ENCODE data around the gene TSPO. TPM values are rescaled to one million over a fixed set of nuclear protein-coding genes. Genes with fewer than 3 reads are reported as not detected.
"Not testable (repeated sequence)": the region's sequence is repeated elsewhere in the genome, so short reads cannot be mapped to it uniquely, and the experiment has no call there.

The TSPO gene
- total RNA-seq (ENCODE audit: low replicate concordance): 1.6 and 9.9 TPM in 2 replicates

DNA sequence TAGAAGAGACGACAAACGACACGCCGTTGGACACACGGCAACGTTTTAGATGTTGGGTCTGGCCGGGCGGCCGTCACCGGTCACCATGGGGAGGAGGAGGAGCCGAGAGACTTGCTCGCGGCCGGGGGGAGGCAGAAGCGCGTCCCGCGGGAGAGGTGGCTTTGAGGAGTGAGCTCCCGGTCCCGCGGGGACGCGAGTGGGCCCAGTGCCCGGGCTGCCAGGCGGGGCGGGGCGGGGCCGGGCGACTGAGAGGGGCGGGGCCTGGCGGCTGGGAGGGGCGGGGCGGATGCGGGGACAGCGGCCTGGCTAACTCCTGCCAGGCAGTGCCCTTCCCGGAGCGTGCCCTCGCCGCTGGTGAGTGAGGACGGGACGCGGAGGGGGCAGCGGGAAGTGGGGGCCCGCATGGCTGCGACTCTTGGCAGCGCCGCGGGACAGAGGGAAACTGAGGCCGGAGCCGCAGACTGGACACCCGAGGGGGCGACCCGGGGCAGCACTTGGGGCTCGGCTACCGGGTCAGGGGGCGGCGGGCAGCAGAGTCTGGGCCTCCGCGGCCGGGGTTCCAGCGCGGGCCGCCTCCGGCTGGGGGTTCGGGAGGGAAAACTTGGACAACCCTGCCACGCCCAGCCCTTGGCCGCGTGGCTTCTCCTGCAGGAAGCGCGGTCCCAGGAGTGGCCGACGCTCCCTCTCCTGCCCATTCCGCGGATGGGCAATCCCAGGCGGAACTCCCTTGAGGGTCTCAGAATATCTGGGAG is at the start of gene TSPO:
TSS of gene TSPO (plus strand) at position 309 of the 752 bp plus-strand sequence. CDS start 7,680 bp downstream, outside the sequence.
- no peak within 1 kb of the TSS for H3K9ac ChIP-seq
- Mint-ChIP-seq H3K27ac (peak within 1 kb of the TSS; percentile 57), H3K4me3 (peak within 1 kb of the TSS; percentile 86), H3K9me3 (no peaks in the 10 kb centered on the region), H3K36me3 (no peaks in the 10 kb centered on the region), H3K27me3 (ENCODE audit: insufficient read depth, low read depth) (peaks cover 4% of the 10 kb centered on the region), H3K4me1 (peaks cover 6% of the 10 kb centered on the region)
- no peaks in the 10 kb centered on the region for H4K20me1 ChIP-seq (ENCODE audit: low read depth)
- no peak for TF ChIP-seq CTCF (IDR thresholded peaks at IDR 0.05)
- TF ChIP-seq EZH2 (IDR thresholded peaks at IDR 0.05): peak; percentile 40
- H2AFZ ChIP-seq (replicated peaks): peak within 1 kb of the TSS; percentile 84
- peaks cover 39% of the 10 kb centered on the region for H3K27me3 ChIP-seq
- H3K4me2 ChIP-seq: peak within 1 kb of the TSS; percentile 80
- no peak within 1 kb of the TSS for H3K27ac ChIP-seq
- peaks cover 4% of the 10 kb centered on the region for H3F3A ChIP-seq (ENCODE audit: low read depth)
- peak within 1 kb of the TSS; percentile 54 for H3K4me3 ChIP-seq
- H3K9me3 ChIP-seq (ENCODE audit: low read depth): no peaks in the 10 kb centered on the region
- no peaks in the 10 kb centered on the region for H3K36me3 ChIP-seq
- peaks cover 13% of the 10 kb centered on the region for H3K4me1 ChIP-seq
- H3K79me2 ChIP-seq (ENCODE audit: low read depth): no peaks in the 10 kb centered on the region
- peak; percentile 54 for DNase-seq (ENCODE audit: low spot score)

DNA sequence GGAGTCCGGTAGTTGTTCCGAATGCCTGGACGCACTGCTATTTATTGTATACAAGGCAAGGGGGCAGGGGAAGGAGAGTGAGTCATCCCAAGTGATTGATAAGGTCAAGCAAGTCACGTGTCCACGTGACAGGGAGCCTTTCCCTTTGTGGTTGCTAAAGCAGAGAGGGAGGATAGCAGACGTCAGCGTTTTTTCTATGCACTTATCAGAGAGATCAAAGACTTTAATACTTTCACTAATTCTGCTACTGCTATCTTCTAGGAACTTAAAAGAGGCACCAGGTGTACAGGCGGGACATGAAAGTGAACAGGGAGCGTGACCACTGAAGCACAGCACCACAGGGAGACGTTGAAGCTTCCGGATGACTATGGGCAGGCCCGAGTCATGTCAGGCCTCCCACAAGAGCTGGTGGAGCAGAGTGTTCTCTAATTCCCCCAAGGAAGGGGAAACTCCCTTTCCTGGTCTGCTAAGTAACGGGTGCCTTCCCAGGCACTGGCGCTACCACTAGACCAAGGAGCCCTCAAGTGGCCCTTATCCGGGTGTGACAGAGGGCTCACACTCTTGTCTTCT is 47.2 kb upstream of the TSPO start:
- Mint-ChIP-seq H3K27ac (peak overlapping the region; percentile 74), H3K4me1 (peaks cover 25% of the 10 kb centered on the region), H3K27me3 (ENCODE audit: insufficient read depth, low read depth) (peaks cover 13% of the 10 kb centered on the region), H3K4me3 (peak overlapping the region; percentile 3)
- H3K79me2 ChIP-seq (ENCODE audit: low read depth); H3F3A ChIP-seq (ENCODE audit: low read depth); H3K4me2 ChIP-seq; H3K36me3 ChIP-seq; H3K4me1 ChIP-seq; H3K9me3 ChIP-seq (ENCODE audit: low read depth); H3K9me3 Mint-ChIP-seq; H4K20me1 ChIP-seq (ENCODE audit: low read depth); H3K36me3 Mint-ChIP-seq; H3K4me3 ChIP-seq; H3K9ac ChIP-seq; H3K27ac ChIP-seq: not testable (repeated sequence)
- DNase-seq (ENCODE audit: low spot score): peak; percentile 49
- peaks cover 13% of the 10 kb centered on the region for H3K27me3 ChIP-seq
- H2AFZ ChIP-seq (replicated peaks): peak overlapping the region; percentile 69

DNA sequence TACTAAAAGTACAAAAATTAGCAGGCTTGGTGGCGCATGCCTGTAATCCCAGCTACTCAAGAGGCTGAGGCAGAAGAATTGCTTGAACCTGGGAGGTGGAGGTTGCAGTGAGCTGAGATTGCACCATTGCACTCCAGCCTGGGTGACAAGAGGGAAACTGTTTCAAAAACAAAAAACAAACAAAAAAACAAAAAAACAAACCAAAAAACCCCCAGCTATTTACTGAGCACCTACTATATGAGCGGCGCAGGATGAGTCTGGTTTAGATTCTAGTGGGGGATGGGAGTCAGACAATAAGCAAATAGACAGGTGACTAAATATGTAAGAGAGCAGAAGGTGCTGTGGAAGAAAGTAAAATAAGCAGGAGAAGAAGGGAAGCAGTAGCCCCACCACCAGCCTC is 46.4 kb upstream of the TSPO start:
- H3K4me3 Mint-ChIP-seq; H3K27ac Mint-ChIP-seq; H3K4me2 ChIP-seq; H3K9me3 Mint-ChIP-seq; H3K36me3 ChIP-seq; H3K4me3 ChIP-seq; H3K36me3 Mint-ChIP-seq; H3K9ac ChIP-seq; H2AFZ ChIP-seq (replicated peaks); H4K20me1 ChIP-seq (ENCODE audit: low read depth); H3K9me3 ChIP-seq (ENCODE audit: low read depth); H3K27ac ChIP-seq; H3K79me2 ChIP-seq (ENCODE audit: low read depth); DNase-seq (ENCODE audit: low spot score): not testable (repeated sequence)
- peaks cover 25% of the 10 kb centered on the region for H3K4me1 Mint-ChIP-seq
- peaks cover 13% of the 10 kb centered on the region for H3K4me1 ChIP-seq
- peaks cover 16% of the 10 kb centered on the region for H3K27me3 Mint-ChIP-seq (ENCODE audit: insufficient read depth, low read depth)
- H3F3A ChIP-seq (ENCODE audit: low read depth): peaks cover 13% of the 10 kb centered on the region
- peaks cover 21% of the 10 kb centered on the region for H3K27me3 ChIP-seq

DNA sequence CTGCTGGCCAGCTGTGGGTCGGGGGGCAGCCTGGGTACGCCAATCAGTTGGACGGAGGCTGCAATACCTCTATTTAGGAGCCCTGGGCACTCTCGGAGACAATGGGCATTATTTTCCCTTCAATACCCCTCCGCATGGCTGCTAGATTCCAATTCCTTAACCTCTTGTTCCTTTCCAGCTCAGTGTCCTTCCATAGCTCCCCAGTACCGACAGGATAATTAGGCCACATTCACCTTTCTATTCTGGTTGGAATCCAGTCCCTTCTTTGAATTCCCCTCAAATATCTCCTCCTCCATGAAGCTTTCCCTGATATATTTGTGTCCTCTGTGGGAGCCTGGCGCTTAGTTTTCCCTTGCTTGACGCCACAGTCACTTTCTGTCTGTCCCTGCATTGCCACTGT is 45.1 kb upstream of the TSPO start:
- no peaks in the 10 kb centered on the region for H3K36me3 ChIP-seq

More for the DNA sequence above, 45.1 kb upstream of the TSPO start:
- H3K4me3 ChIP-seq: no peak overlapping the region
- Mint-ChIP-seq H3K4me1 (peaks cover 25% of the 10 kb centered on the region), H3K4me3 (no peak overlapping the region), H3K9me3 (no peaks in the 10 kb centered on the region), H3K27me3 (ENCODE audit: insufficient read depth, low read depth) (peaks cover 19% of the 10 kb centered on the region), H3K27ac (no peak overlapping the region), H3K36me3 (no peaks in the 10 kb centered on the region)
- H2AFZ ChIP-seq (replicated peaks): no peak overlapping the region
- no peak overlapping the region for H3K4me2 ChIP-seq
- DNase-seq (ENCODE audit: low spot score): peak; percentile 27
- H3K9ac ChIP-seq: no peak overlapping the region
- H4K20me1 ChIP-seq (ENCODE audit: low read depth): peaks cover 9% of the 10 kb centered on the region
- peaks cover 35% of the 10 kb centered on the region for H3K27me3 ChIP-seq
- peaks cover 20% of the 10 kb centered on the region for H3K4me1 ChIP-seq
- no peaks in the 10 kb centered on the region for H3K9me3 ChIP-seq (ENCODE audit: low read depth)
- H3K79me2 ChIP-seq (ENCODE audit: low read depth): no peaks in the 10 kb centered on the region
- no peak overlapping the region for H3K27ac ChIP-seq
- H3F3A ChIP-seq (ENCODE audit: low read depth): peaks cover 25% of the 10 kb centered on the region
- TF ChIP-seq EZH2phosphoT487 (IDR thresholded peaks at IDR 0.05) (no peak), CTCF (IDR thresholded peaks at IDR 0.05) (no peak), EZH2 (IDR thresholded peaks at IDR 0.05) (no peak)
